GM23338 (cell line): Measurements from ENCODE around the gene RRBP1. TPM values are rescaled to one million over a fixed set of nuclear protein-coding genes. Genes with fewer than 3 reads are reported as not detected.

Source experiments
- ATAC-seq: fragments of 200-7000 bp; cut with Tn5 transposase; 3 replicates; pipeline ENCODE4 v1.9.1; 2020
- DNase-seq: peaks from one replicate; pipeline ENCODE4 v3.0.0-alpha.2; 2015; ENCODE audit warnings: low spot score
- H2AFZ ChIP-seq: fragments of 200-600 bp; sonication (generic); 2 replicates; pipeline ENCODE4 v1.8.0; 2016; ENCODE audit warnings: antibody characterized with exemption, mild to moderate bottlenecking, moderate library complexity
- H3F3A ChIP-seq: fragments of 200-600 bp; sonication (generic); replicated peaks from 2 replicates; pipeline ENCODE4 v1.8.0; 2017; ENCODE audit warnings: antibody characterized with exemption, mixed run types, low read depth
- H3K27ac ChIP-seq: fragments of 200-600 bp; sonication (generic); 2 replicates; pipeline ENCODE4 v1.6.1; 2016; ENCODE audit warnings: low read depth
- H3K27me3 ChIP-seq: fragments of 200-600 bp; sonication (generic); 2 replicates; pipeline ENCODE4 v1.8.0; 2016; ENCODE audit warnings: mild to moderate bottlenecking, mixed run types, moderate library complexity; ENCODE audit not compliant: insufficient read depth
- H3K36me3 ChIP-seq: fragments of 200-600 bp; sonication (generic); 2 replicates; pipeline ENCODE4 v1.8.0; 2016; ENCODE audit warnings: mild to moderate bottlenecking; ENCODE audit not compliant: insufficient read depth
- H3K4me1 ChIP-seq: fragments of 200-600 bp; sonication (generic); 2 replicates; pipeline ENCODE4 v1.8.0; 2016; ENCODE audit warnings: mild to moderate bottlenecking, moderate library complexity; ENCODE audit not compliant: insufficient read depth
- H3K4me2 ChIP-seq: fragments of 200-600 bp; sonication (generic); 2 replicates; pipeline ENCODE4 v1.7.1; 2017; ENCODE audit warnings: mixed run types
- H3K4me3 ChIP-seq: fragments of 200-600 bp; sonication (generic); 2 replicates; pipeline ENCODE4 v1.6.1; 2016; ENCODE audit warnings: mixed run types
- H3K79me2 ChIP-seq: fragments of 200-600 bp; sonication (generic); replicated peaks from 2 replicates; pipeline ENCODE4 v1.8.0; 2017; ENCODE audit warnings: mild to moderate bottlenecking; ENCODE audit not compliant: insufficient read depth
- H3K9me2 ChIP-seq: fragments of 200-600 bp; sonication (generic); 2 replicates; pipeline ENCODE4 v1.8.0; 2017; ENCODE audit not compliant: insufficient read depth
- H4K20me1 ChIP-seq: fragments of 200-600 bp; sonication (generic); replicated peaks from 2 replicates; pipeline ENCODE4 v1.8.0; 2017; ENCODE audit warnings: mild to moderate bottlenecking; ENCODE audit not compliant: insufficient read depth
- H3K27ac Mint-ChIP-seq: 2 replicates; pipeline ENCODE4 v1.8.0; 2020; ENCODE audit warnings: inconsistent platforms, mild to moderate bottlenecking, moderate library complexity, mixed read lengths
- H3K27me3 Mint-ChIP-seq: 3 replicates; pipeline ENCODE4 v1.8.0; 2022; ENCODE audit warnings: low read depth, mild to moderate bottlenecking, moderate library complexity, mixed read lengths, inconsistent platforms; ENCODE audit not compliant: insufficient read depth, poor library complexity
- H3K36me3 Mint-ChIP-seq: 3 replicates; pipeline ENCODE4 v1.8.0; 2021; ENCODE audit warnings: low read depth, mild to moderate bottlenecking, inconsistent platforms, moderate library complexity, mixed read lengths
- H3K4me1 Mint-ChIP-seq: 3 replicates; pipeline ENCODE4 v1.8.0; 2020; ENCODE audit warnings: mild to moderate bottlenecking, inconsistent platforms, mixed read lengths
- H3K4me3 Mint-ChIP-seq: 3 replicates; pipeline ENCODE4 v1.8.0; 2021; ENCODE audit warnings: moderate library complexity, mild to moderate bottlenecking, inconsistent platforms, mixed read lengths
- H3K9me3 Mint-ChIP-seq: 3 replicates; pipeline ENCODE4 v1.8.0; 2020; ENCODE audit warnings: moderate library complexity, mild to moderate bottlenecking, inconsistent platforms, mixed read lengths
- EZH2 ChIP-seq: fragments of 200-600 bp; sonication (generic); IDR thresholded peaks from one replicate; pipeline ENCODE4 v1.8.0; 2017; ENCODE audit warnings: antibody characterized with exemption, mild to moderate bottlenecking, low read depth; ENCODE audit not compliant: unreplicated experiment
- JUNB ChIP-seq: IDR thresholded peaks from one replicate; pipeline ENCODE4 v1.6.1; 2016; ENCODE audit warnings: antibody characterized with exemption; ENCODE audit not compliant: unreplicated experiment
- NANOG ChIP-seq: IDR thresholded peaks from 2 replicates; pipeline ENCODE4 v1.6.1; 2016; ENCODE audit warnings: antibody characterized with exemption, borderline replicate concordance
- STAT1 ChIP-seq: IDR thresholded peaks from one replicate; pipeline ENCODE4 v1.6.1; 2016; ENCODE audit warnings: antibody characterized with exemption; ENCODE audit not compliant: unreplicated experiment
- ZNF114 ChIP-seq: fragments of 250-450 bp; sonication (Bioruptor Pico); IDR thresholded peaks from 2 replicates; pipeline ENCODE4 v1.5.0; 2020; ENCODE audit warnings: mild to moderate bottlenecking, moderate library complexity
- polyA plus RNA-seq: library from polyadenylated mRNA; unstranded; fragments of >200 nt; fragmentation: Nextera tagmentation; extraction: Ambion mirVana; gene quantifications from 2 replicates; pipeline ENCODE4 v1.2.1, GENCODE V29; 2016
- total RNA-seq: library from RNA; depleted of rRNA; stranded (reverse); fragments of >200 nt; shearing (Covaris generic); gene quantifications from 2 replicates; pipeline ENCODE4 v1.2.3, GENCODE V29; 2014
- TF ChIP-seq, protein P1 (sequence below): IDR thresholded peaks from one replicate; pipeline ENCODE4 v1.6.1; 2018; ENCODE audit warnings: antibody characterized with exemption; ENCODE audit not compliant: unreplicated experiment
- TF ChIP-seq, protein P2 (sequence below): IDR thresholded peaks from 2 replicates; pipeline ENCODE4 v1.6.1; 2016; ENCODE audit warnings: antibody characterized with exemption
- TF ChIP-seq, protein P3 (sequence below): fragments of 250-450 bp; sonication (Bioruptor Pico); IDR thresholded peaks from 2 replicates; pipeline ENCODE4 v1.5.0; 2020; ENCODE audit warnings: mild to moderate bottlenecking, moderate library complexity

Gene RRBP1
- total and polyA plus RNA-seq, 2 experiments from 2014 or later = 105 to 113 TPM

DNA sequence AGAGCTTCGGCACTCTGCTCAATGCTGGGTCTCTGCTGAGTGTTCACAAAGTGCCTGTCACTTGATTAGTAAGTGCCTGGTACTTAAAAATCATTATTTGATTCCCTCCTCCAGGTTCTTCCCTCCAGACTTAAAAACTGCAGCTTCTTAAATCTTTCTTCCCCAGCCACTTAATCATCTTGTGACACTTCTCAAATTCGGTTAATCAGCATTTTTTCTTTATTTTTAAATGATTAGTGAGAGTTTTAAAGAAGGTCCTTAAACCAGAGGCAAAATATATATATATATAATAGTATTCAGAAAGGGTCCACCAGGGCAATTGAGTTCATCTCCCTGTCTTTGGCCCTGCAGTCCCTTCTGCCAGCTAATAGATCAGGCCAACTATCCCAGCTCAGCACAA lies 9.7 kb upstream of the RRBP1 start:
- Histone ChIP-seq H3K4me2 (no peak overlapping the region), H3K79me2 (no peaks in the 10 kb centered on the region), H4K20me1 (no peaks in the 10 kb centered on the region), H3K9me2 (no peaks in the 10 kb centered on the region; the same call in 1 of the 2 replicates), H3K27me3 (no peaks in the 10 kb centered on the region), H3K4me1 (peaks cover 5% of the 10 kb centered on the region), H3K36me3 (no peaks in the 10 kb centered on the region), H3K27ac (no peak overlapping the region), H3F3A (no peaks in the 10 kb centered on the region), H3K4me3 (no peak overlapping the region), H2AFZ (no peak overlapping the region)
- Mint-ChIP-seq H3K9me3 (peaks cover 10% of the 10 kb centered on the region; the same call in 2 of the 3 replicates), H3K27me3 (peaks cover 13% of the 10 kb centered on the region), H3K4me3 (no peak overlapping the region), H3K36me3 (no peaks in the 10 kb centered on the region; the same call in 2 of the 3 replicates), H3K27ac (no peak overlapping the region), H3K4me1 (peaks cover 8% of the 10 kb centered on the region)
- ATAC-seq = no peak
- TF ChIP-seq, protein P1, sequence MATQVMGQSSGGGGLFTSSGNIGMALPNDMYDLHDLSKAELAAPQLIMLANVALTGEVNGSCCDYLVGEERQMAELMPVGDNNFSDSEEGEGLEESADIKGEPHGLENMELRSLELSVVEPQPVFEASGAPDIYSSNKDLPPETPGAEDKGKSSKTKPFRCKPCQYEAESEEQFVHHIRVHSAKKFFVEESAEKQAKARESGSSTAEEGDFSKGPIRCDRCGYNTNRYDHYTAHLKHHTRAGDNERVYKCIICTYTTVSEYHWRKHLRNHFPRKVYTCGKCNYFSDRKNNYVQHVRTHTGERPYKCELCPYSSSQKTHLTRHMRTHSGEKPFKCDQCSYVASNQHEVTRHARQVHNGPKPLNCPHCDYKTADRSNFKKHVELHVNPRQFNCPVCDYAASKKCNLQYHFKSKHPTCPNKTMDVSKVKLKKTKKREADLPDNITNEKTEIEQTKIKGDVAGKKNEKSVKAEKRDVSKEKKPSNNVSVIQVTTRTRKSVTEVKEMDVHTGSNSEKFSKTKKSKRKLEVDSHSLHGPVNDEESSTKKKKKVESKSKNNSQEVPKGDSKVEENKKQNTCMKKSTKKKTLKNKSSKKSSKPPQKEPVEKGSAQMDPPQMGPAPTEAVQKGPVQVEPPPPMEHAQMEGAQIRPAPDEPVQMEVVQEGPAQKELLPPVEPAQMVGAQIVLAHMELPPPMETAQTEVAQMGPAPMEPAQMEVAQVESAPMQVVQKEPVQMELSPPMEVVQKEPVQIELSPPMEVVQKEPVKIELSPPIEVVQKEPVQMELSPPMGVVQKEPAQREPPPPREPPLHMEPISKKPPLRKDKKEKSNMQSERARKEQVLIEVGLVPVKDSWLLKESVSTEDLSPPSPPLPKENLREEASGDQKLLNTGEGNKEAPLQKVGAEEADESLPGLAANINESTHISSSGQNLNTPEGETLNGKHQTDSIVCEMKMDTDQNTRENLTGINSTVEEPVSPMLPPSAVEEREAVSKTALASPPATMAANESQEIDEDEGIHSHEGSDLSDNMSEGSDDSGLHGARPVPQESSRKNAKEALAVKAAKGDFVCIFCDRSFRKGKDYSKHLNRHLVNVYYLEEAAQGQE = no peak
- no peak for DNase-seq

DNA sequence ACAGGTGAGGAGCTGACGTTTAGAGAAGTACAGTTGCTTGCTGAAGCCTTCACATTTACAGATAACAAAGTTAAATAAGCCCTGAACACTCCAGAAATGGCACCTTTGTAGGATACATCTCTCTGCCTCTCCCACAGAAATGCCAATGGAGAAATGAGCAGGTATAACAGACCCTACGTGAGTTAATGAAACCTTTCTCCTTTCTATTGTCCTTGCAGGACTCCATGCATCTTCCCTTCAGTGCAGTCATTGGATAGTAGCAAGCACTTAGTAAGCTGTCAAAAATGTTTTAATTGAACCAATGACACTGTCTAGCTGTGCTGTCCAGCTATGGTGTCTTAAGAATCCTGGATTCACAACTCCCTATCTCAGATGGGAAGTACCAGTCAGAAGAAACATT lies 8.1 kb upstream of the RRBP1 start:
- Histone ChIP-seq H3K27me3 (no peaks in the 10 kb centered on the region), H3K4me2 (no peak overlapping the region), H2AFZ (no peak overlapping the region), H3K4me1 (peaks cover 5% of the 10 kb centered on the region), H4K20me1 (no peaks in the 10 kb centered on the region), H3K79me2 (no peaks in the 10 kb centered on the region), H3K27ac (no peak overlapping the region), H3K9me2 (no peaks in the 10 kb centered on the region), H3K4me3 (no peak overlapping the region), H3F3A (no peaks in the 10 kb centered on the region), H3K36me3 (no peaks in the 10 kb centered on the region)
- Mint-ChIP-seq H3K27me3 (peaks cover 14% of the 10 kb centered on the region), H3K4me1 (peaks cover 8% of the 10 kb centered on the region), H3K36me3 (no peaks in the 10 kb centered on the region; the same call in 2 of the 3 replicates), H3K4me3 (no peak overlapping the region), H3K9me3 (peaks cover 15% of the 10 kb centered on the region; the same call in 2 of the 3 replicates), H3K27ac (no peak overlapping the region)
- no peak for DNase-seq
- no peak for ATAC-seq
- TF ChIP-seq STAT1 (no peak), JUNB (no peak), EZH2 (no peak), NANOG (no peak), ZNF114 (no peak)
- TF ChIP-seq, protein P2, sequence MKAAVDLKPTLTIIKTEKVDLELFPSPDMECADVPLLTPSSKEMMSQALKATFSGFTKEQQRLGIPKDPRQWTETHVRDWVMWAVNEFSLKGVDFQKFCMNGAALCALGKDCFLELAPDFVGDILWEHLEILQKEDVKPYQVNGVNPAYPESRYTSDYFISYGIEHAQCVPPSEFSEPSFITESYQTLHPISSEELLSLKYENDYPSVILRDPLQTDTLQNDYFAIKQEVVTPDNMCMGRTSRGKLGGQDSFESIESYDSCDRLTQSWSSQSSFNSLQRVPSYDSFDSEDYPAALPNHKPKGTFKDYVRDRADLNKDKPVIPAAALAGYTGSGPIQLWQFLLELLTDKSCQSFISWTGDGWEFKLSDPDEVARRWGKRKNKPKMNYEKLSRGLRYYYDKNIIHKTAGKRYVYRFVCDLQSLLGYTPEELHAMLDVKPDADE = no peak
- TF ChIP-seq, protein P3, sequence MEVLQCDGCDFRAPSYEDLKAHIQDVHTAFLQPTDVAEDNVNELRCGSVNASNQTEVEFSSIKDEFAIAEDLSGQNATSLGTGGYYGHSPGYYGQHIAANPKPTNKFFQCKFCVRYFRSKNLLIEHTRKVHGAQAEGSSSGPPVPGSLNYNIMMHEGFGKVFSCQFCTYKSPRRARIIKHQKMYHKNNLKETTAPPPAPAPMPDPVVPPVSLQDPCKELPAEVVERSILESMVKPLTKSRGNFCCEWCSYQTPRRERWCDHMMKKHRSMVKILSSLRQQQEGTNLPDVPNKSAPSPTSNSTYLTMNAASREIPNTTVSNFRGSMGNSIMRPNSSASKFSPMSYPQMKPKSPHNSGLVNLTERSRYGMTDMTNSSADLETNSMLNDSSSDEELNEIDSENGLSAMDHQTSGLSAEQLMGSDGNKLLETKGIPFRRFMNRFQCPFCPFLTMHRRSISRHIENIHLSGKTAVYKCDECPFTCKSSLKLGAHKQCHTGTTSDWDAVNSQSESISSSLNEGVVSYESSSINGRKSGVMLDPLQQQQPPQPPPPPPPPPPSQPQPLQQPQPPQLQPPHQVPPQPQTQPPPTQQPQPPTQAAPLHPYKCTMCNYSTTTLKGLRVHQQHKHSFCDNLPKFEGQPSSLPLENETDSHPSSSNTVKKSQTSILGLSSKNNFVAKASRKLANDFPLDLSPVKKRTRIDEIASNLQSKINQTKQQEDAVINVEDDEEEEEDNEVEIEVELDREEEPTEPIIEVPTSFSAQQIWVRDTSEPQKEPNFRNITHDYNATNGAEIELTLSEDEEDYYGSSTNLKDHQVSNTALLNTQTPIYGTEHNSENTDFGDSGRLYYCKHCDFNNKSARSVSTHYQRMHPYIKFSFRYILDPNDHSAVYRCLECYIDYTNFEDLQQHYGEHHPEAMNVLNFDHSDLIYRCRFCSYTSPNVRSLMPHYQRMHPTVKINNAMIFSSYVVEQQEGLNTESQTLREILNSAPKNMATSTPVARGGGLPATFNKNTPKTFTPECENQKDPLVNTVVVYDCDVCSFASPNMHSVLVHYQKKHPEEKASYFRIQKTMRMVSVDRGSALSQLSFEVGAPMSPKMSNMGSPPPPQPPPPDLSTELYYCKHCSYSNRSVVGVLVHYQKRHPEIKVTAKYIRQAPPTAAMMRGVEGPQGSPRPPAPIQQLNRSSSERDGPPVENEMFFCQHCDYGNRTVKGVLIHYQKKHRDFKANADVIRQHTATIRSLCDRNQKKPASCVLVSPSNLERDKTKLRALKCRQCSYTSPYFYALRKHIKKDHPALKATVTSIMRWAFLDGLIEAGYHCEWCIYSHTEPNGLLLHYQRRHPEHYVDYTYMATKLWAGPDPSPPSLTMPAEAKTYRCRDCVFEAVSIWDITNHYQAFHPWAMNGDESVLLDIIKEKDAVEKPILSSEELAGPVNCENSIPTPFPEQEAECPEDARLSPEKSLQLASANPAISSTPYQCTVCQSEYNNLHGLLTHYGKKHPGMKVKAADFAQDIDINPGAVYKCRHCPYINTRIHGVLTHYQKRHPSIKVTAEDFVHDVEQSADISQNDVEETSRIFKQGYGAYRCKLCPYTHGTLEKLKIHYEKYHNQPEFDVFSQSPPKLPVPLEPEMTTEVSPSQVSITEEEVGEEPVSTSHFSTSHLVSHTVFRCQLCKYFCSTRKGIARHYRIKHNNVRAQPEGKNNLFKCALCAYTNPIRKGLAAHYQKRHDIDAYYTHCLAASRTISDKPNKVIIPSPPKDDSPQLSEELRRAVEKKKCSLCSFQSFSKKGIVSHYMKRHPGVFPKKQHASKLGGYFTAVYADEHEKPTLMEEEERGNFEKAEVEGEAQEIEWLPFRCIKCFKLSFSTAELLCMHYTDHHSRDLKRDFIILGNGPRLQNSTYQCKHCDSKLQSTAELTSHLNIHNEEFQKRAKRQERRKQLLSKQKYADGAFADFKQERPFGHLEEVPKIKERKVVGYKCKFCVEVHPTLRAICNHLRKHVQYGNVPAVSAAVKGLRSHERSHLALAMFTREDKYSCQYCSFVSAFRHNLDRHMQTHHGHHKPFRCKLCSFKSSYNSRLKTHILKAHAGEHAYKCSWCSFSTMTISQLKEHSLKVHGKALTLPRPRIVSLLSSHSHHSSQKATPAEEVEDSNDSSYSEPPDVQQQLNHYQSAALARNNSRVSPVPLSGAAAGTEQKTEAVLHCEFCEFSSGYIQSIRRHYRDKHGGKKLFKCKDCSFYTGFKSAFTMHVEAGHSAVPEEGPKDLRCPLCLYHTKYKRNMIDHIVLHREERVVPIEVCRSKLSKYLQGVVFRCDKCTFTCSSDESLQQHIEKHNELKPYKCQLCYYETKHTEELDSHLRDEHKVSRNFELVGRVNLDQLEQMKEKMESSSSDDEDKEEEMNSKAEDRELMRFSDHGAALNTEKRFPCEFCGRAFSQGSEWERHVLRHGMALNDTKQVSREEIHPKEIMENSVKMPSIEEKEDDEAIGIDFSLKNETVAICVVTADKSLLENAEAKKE (CRISPR knock-in tag) = no peak
